ENCODE results near the gene TYW5. TPM values are rescaled to one million over a fixed set of nuclear protein-coding genes. Genes with fewer than 3 reads are reported as not detected.

TYW5 gene
- polyA plus RNA-seq, 1 donor (not counting 4 experiments of a cell fraction or from before 2014, with no cell fraction given) = 9.9 TPM

- Histone ChIP-seq H3K4me2 (ENCODE audit: control insufficient read depth, extremely low read depth, insufficient read depth, low read depth, low read length) (no peak overlapping the region), H3K4me3 (ENCODE audit: control insufficient read depth in 2 of 3, extremely low read depth in 1 of 3, insufficient read depth in 2 of 3, low read depth in 1 of 3, low read length in 3 of 3) (no peak overlapping the region), H3K27me3 (ENCODE audit: control insufficient read depth, extremely low read depth, insufficient read depth, low read length) (no peaks in the 10 kb centered on the region), H3K36me3 (ENCODE audit: control insufficient read depth in 2 of 2, extremely low read depth in 1 of 2, insufficient read depth in 2 of 2, low read length in 2 of 2) (peaks cover 3 to 4% of the 10 kb centered on the region in 2 experiments), H3K4me1 (ENCODE audit: control insufficient read depth, extremely low read depth, insufficient read depth, low read length) (peaks cover 4% of the 10 kb centered on the region), H3K27ac (ENCODE audit: control insufficient read depth, insufficient read depth, low read length) (no peak overlapping the region), H3K9me3 (ENCODE audit: control insufficient read depth, low read depth, low read length) (no peaks in the 10 kb centered on the region), H2AFZ (ENCODE audit: control insufficient read depth, low read length) (no peak overlapping the region), H3K9me1 (ENCODE audit: control insufficient read depth, extremely low read depth, insufficient read depth, low read length) (no peaks in the 10 kb centered on the region), H4K20me1 (ENCODE audit: control insufficient read depth, extremely low read depth, insufficient read depth, low read length) (no peaks in the 10 kb centered on the region), H3K9ac (ENCODE audit: control insufficient read depth, extremely low read depth, insufficient read depth, low read length) (no peak overlapping the region), H3K79me2 (ENCODE audit: control insufficient read depth, insufficient read depth, low read length) (no peaks in the 10 kb centered on the region)
- DNase-seq (ENCODE audit: low read depth, low spot score) = no peak
- TF ChIP-seq, protein P1, sequence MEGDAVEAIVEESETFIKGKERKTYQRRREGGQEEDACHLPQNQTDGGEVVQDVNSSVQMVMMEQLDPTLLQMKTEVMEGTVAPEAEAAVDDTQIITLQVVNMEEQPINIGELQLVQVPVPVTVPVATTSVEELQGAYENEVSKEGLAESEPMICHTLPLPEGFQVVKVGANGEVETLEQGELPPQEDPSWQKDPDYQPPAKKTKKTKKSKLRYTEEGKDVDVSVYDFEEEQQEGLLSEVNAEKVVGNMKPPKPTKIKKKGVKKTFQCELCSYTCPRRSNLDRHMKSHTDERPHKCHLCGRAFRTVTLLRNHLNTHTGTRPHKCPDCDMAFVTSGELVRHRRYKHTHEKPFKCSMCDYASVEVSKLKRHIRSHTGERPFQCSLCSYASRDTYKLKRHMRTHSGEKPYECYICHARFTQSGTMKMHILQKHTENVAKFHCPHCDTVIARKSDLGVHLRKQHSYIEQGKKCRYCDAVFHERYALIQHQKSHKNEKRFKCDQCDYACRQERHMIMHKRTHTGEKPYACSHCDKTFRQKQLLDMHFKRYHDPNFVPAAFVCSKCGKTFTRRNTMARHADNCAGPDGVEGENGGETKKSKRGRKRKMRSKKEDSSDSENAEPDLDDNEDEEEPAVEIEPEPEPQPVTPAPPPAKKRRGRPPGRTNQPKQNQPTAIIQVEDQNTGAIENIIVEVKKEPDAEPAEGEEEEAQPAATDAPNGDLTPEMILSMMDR (optimal IDR thresholded peaks at IDR 0.05 in 1 of 3, IDR thresholded peaks at IDR 0.05 in 1 of 3, conservative IDR thresholded peaks at IDR 0.05 in 1 of 3; ENCODE audit: extremely low read depth in 1 of 3, insufficient read depth in 2 of 3, low read length in 3 of 3) = no peak
- no peak for TF ChIP-seq EZH2 (IDR thresholded peaks at IDR 0.05; ENCODE audit: low read length)
- dilution Hi-C loops (cut with MboI; ENCODE audit: extremely low pct_ligation_motif_present, low sequenced_read_pairs) = no loop called here
- FAIRE-seq = no peak
Measured at GRCh38 chr2:199972088-199972626, 16.9 kb upstream of the TYW5 start.

DNA sequence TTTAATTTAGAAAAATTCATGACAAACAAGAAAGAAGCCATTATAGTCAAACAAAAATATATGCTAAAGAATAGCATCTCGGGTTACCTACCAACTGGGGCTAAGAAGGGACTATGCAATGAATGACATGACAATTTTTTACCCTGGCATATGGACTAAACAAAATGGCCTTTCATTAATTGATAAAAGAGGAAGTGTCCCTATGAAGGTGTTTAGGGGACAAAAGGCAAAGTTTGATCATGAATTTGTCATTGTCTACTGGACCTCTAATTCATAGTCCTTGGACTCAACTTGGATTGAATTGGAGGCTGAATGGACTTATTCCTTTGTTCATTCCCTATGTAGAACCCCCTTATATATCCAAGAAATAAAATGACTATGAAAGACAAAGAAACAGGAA lies 12.8 kb upstream of the TYW5 start:
- Histone ChIP-seq H2AFZ (ENCODE audit: control insufficient read depth, low read length) (no peak overlapping the region), H3K4me3 (ENCODE audit: control insufficient read depth in 2 of 3, extremely low read depth in 1 of 3, insufficient read depth in 2 of 3, low read depth in 1 of 3, low read length in 3 of 3) (no peak overlapping the region), H3K4me1 (ENCODE audit: control insufficient read depth, extremely low read depth, insufficient read depth, low read length) (no peaks in the 10 kb centered on the region), H3K27me3 (ENCODE audit: control insufficient read depth, extremely low read depth, insufficient read depth, low read length) (no peaks in the 10 kb centered on the region), H3K27ac (ENCODE audit: control insufficient read depth, insufficient read depth, low read length) (no peak overlapping the region), H4K20me1 (ENCODE audit: control insufficient read depth, extremely low read depth, insufficient read depth, low read length) (no peaks in the 10 kb centered on the region), H3K9ac (ENCODE audit: control insufficient read depth, extremely low read depth, insufficient read depth, low read length) (no peak overlapping the region), H3K4me2 (ENCODE audit: control insufficient read depth, extremely low read depth, insufficient read depth, low read depth, low read length) (no peak overlapping the region), H3K79me2 (ENCODE audit: control insufficient read depth, insufficient read depth, low read length) (no peaks in the 10 kb centered on the region), H3K9me3 (ENCODE audit: control insufficient read depth, low read depth, low read length) (no peaks in the 10 kb centered on the region), H3K36me3 (ENCODE audit: control insufficient read depth in 2 of 2, extremely low read depth in 1 of 2, insufficient read depth in 2 of 2, low read length in 2 of 2) (peaks cover 4 to 10% of the 10 kb centered on the region in 2 experiments), H3K9me1 (ENCODE audit: control insufficient read depth, extremely low read depth, insufficient read depth, low read length) (no peaks in the 10 kb centered on the region)
- TF ChIP-seq, protein P1 (optimal IDR thresholded peaks at IDR 0.05 in 1 of 3, IDR thresholded peaks at IDR 0.05 in 1 of 3, conservative IDR thresholded peaks at IDR 0.05 in 1 of 3; ENCODE audit: extremely low read depth in 1 of 3, insufficient read depth in 2 of 3, low read length in 3 of 3) = no peak
- no peak for TF ChIP-seq EZH2 (IDR thresholded peaks at IDR 0.05; ENCODE audit: low read length)
- DNase-seq (ENCODE audit: low read depth, low spot score) = no peak
- FAIRE-seq = no peak
- dilution Hi-C loops (cut with MboI; ENCODE audit: extremely low pct_ligation_motif_present, low sequenced_read_pairs) = no loop called here

Data from keratinocyte (primary cell).